Measurements from ENCODE around the gene SLC23A2. TPM values are rescaled to one million over a fixed set of nuclear protein-coding genes. Genes with fewer than 3 reads are reported as not detected.
A peak's percentile ranks its signal among the peaks of the same experiment; 100 is the strongest.
"Not testable (repeated sequence)": the region's sequence is repeated elsewhere in the genome, so short reads cannot be mapped to it uniquely, and the experiment has no call there.

The SLC23A2 gene
- total RNA-seq, 1 donor from 2014 or later = 11.4 TPM

DNA sequence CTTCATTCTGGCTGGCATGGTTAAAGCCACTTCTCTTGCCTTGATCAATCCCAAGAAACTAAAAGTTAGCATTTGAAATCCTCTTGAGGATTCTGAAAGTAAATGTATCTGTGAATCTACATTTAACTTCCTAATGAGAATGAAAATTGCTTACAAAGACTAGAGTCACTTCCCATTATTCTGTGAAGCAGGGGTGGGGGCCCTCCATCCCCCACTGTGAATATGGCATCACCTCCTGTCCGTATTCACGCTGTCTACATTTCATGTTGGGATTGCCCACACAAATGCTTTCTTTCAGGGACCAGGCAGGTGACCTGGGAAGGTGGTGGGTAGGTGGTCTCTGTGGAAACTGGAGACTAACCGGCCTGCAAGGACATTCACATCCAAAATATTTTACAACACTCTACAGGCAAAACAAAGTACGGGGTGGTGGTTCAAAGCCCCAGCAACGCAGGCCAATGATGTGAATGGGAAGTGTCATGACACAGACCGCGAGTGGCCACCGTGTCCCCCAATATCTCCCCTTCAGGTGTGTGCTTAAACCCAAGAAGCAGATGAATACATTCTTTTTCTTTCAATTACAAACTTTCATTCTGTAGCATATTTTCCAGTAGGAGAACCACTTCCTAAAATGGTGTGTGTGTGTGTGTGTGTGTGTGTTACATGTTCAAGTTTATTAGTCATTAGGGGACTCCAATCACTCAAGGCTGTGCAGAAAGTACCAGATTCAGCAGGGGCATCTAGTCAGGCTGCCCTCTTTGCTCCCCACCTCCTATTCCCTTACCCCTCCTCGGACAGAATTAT is 147.4 kb downstream of the SLC23A2 start:
- DNase-seq (ENCODE audit: low read depth) = no peak

DNA sequence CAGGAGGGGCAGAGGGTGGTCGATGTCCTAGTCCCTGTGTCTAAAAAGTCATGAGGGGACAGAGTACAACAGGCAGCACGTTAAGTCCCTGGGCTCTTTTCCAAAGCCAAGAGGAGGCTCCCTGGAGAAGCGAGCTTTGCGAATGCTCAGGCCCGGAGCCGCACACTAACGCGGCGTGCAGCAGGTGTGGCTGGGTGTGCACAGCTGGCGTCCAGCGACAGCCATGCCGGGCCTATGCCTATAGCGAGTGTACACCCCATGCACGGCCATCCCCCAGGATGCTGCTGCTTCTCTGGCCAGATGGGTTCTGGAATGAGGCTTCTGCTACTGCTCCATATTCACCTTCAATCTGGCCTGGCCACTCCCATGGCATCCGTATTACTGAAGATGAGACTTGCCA is 148.3 kb downstream of the SLC23A2 start:
- DNase-seq (ENCODE audit: low read depth) = no peak

DNA sequence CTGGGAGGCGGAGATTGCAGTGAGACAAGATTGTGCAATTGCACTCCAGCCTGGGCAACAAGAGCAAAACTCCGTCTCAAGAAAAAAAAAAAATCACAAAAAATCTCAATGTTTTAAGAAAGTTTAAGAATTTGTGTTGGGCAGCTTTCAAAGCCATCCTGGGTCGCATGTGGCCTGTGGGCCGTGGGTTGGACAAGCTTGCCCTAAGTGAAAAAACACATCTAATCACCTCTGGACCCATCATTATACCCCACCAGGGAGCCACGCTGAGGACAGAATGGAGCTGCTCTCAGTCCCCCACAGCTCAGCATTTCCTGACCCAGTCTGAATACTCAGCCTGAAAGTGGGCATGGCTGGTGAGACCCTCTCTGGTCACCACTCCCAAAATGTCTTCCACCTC is 150.3 kb downstream of the SLC23A2 start:
- DNase-seq (ENCODE audit: low read depth) = no peak

DNA sequence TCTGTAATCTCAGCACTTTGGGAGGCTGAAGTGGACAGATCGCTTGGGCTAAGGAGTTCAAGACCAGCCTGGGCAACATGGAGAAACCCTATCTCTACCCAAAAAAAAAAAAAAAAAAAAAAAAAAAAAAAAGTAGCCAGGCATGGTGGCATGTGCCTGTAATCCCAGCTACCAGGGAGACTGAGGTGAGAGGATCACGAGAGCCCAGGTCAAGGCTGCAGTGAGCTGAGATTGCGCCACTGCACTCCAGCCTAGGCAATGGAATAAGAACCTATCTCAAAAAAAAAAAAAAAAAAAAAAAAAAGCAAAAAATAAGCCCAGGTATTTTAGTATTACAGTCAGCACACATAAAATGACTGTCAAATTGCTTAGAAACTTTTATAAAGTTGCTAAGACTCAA is 152.5 kb downstream of the SLC23A2 start:
- DNase-seq (ENCODE audit: low read depth) = not testable (repeated sequence)

DNA sequence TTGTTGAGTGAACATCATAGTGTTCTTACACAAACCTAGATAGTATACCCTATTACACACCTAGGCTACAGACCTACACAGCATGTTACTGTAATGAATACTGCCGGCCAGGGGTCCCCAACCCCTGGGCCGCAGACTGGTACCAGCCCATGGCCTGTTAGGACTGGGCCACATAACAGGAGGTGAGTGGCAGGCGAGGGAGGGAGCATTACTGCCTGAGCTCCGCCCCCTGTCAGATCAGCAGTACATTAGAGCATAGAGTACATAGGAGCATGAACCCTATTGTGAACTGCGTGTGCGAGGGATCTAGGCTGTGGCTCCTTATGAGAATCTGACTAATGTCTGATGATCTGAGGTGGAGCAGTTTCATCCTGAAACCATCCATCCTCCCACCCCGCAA is 153.3 kb downstream of the SLC23A2 start:
- DNase-seq (ENCODE audit: low read depth) = no peak

GRCh38 chr20:4846821-4847220 is 154.5 kb downstream of the SLC23A2 start:
- DNase-seq (ENCODE audit: low read depth) = no peak

GRCh38 chr20:4844751-4845465 is 156.4 kb downstream of the SLC23A2 start:
- DNase-seq (ENCODE audit: low read depth) = no peak

DNA sequence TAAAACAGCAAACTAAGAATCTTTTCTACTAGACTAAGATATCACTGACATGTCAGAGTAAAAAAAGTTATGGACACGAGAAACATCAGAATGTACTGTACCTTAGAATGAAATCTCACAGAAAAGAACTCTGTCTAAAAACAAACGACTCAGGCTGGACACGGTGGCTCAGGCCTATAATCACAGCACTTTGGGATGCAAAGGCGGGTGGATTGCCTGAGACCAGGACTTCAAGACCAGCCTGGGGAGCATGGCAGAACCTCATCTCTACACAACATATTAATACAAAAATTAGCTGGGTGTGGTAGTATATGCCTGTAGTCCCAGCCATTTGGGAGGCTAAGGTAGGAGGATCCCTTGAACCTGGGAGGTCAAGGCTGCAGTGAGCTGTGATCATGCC is 157.0 kb downstream of the SLC23A2 start:
- DNase-seq (ENCODE audit: low read depth) = no peak

GRCh38 chr20:4840801-4841200 is 160.5 kb downstream of the SLC23A2 start:
- no peak for DNase-seq (ENCODE audit: low read depth)

DNA sequence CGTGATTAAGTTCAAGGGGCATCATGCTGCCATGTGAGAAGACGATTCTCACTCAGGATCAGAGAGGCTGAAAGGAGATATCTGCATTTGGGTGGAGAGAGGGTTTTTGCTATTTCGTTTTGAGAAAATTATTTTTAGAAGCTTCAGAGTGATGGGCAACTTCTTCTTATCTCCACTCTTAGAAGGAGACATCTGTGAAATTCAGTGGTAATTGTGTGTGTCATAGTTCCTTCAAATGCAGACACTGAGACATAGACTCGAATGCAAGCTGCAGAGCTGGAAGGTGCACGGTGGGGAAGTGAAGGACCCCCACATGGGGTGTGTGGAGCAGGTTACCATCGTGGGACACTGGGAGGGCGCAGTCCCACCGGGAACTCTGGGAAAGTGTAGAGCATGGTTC is 162.8 kb downstream of the SLC23A2 start:
- no peak for DNase-seq (ENCODE audit: low read depth)

DNA sequence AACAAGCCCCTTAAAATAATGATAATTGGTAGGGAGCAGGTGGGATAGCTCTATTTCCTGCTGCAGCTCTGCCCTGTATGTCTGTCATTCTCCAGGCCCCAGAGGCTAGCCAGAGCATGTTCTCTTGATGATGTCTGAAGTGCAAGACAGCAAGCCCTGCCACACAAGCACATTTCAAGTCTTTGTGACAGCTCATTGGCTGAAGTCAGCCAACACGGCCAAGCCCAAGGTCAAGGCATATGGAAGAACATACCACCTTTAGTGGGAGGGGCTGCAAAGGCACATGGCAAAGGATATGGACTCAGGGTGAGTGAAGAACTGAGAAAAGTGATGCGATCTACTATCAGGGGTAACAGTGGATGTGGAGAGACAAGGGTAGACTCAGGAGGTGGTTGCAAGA is 163.6 kb downstream of the SLC23A2 start:
- no peak for DNase-seq (ENCODE audit: low read depth)

- peak; percentile 37 for DNase-seq (ENCODE audit: low read depth)
These were observed 164.4 kb downstream of the SLC23A2 start for GRCh38 chr20:4836935-4837334.

- no peak for DNase-seq (ENCODE audit: low read depth)
These were observed 164.8 kb downstream of the SLC23A2 start for GRCh38 chr20:4836473-4836872.

DNA sequence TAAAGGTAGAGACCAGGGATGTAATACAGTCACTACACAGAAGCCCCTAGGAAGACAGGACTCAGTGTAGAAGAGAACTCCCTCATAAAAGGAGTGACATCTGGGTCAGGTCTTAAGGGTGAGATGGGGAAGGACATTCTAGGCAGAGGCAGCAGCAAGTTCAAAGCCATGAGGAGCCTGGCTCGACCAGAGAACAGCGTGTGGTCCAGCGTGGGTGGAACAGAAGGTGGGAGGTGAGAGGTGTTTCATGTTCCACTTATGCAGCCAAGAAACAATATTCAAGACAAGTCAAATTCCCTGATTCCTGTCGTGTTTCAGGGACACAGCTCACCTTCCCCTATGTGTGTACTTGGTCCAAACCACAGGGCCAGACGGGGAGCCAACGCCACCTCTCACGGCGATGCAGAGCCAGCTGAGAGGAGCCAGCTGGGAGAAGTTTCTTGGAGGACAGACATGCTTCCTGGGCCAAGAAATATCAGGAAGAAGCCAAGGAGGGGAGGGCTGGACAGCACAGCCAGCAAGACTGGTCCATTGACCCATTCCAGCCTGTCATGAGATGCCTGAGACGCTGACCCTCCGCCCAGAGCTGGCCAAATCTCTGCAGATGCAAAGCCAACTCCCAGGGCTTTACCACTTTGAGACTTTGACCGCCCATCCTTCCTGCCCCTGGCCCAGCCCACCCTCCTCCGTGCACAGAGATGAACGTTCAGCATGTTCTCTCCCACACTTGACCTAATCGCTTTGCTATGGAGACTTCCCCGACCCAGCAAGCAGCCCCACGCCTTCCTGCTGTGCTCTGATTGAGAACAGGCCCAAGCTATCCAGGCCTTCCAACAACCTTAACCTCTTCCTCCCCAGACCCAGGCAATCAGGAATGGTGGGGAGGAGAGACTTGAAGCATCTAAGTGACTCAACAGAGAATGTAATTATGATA is 165.8 kb downstream of the SLC23A2 start:
- no peak for DNase-seq (ENCODE audit: low read depth)

DNA sequence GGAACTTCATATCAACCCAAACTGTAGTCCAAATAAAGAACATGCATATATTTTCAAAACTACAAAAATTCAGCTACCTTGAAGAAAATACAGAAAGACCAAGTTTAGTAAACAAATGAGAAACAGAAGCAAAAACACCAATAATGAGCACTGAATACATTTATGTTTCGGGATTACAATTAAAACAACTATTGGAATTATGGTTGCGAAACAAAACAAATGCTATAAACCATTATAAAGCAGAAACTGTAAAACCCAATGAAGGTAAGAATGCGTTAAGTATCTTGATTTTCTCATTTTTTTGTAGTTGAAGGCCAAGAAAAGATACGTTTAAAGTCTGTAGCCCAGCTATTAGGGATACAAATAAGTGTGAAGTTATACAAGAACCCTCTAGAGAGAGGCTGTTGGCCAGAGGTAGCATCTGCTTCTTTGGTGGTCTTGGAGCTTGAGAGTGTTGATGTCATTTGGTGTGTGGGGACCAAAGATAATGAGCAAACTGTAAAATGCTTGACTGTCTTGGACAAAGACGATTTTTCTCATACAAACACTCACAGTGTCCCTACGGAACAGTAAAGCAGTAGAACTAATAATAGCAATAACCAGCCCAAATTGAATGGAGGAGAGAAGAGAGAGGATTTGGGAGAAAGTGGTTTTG is 168.1 kb downstream of the SLC23A2 start:
- DNase-seq (ENCODE audit: low read depth) = no peak

GRCh38 chr20:4832469-4832868 is 168.8 kb downstream of the SLC23A2 start:
- no peak for DNase-seq (ENCODE audit: low read depth)

DNA sequence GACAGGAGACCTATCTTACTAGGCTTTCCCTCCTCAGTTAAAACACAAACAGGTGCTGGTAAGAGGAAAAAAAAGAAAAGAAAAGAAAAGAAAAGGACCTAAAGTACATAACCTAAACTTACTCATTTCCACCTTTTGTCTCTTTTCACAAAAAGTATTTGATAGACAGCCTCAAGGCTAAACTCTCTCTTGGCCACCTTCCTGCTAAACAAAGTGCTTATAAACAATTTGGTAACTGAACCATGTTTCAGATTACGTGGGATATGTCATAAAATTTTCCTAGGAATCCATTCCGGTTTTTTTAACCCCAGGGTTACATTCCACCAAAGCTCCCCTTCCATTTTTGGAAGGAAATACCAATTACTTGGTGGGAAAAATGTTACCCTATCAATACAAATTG is 170.6 kb downstream of the SLC23A2 start:
- DNase-seq (ENCODE audit: low read depth) = no peak

- no peak for DNase-seq (ENCODE audit: low read depth)
These were observed 171.1 kb downstream of the SLC23A2 start for GRCh38 chr20:4830259-4830658.

- peak; percentile 65 for DNase-seq (ENCODE audit: low read depth)
These were observed 171.6 kb downstream of the SLC23A2 start for GRCh38 chr20:4829514-4830215.

- DNase-seq (ENCODE audit: low read depth) = no peak
These were observed 172.3 kb downstream of the SLC23A2 start for GRCh38 chr20:4828830-4829513.

Measured in myocyte (in vitro differentiated cells).